HG03039 (cell line): ENCODE results near the gene TNS3.

Source experiments
- ATAC-seq: cut with Tn5 transposase; IDR thresholded peaks from one replicate; pipeline ENCODE4 v1.9.1; 2021; ENCODE audit warnings: mild to moderate bottlenecking, moderate library complexity; ENCODE audit not compliant: unreplicated experiment

The TNS3 gene

DNA sequence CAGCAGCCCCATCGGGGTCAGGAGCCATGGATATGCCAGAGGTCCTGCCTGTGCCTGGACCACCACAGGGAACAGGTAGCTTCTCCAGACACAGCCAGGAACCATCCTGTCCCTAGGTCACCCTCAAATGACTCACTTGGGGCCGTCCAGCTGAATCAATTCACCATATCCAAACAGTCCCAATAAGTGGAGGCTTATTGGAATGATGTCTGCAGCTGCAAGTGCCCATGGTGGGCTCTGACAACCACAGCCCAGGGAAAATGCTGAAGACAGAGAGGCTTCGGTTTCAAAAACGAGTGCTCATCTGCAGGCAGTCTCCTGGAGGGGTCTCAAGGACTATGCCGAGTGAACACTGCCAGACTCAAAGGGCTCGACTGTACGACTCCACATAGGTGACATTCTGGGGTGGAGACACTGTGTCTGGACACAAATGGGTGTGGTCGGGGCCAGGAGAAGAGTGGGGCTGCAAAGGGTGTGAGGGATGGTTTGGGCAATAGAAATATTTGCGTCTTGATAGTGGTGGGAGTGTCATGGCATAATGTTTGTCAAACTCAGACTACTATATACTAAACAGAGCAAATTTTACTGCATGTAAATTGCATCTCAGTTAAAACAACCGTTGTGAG, 204.8 kb downstream of the TNS3 start:
- ATAC-seq = no peak

DNA sequence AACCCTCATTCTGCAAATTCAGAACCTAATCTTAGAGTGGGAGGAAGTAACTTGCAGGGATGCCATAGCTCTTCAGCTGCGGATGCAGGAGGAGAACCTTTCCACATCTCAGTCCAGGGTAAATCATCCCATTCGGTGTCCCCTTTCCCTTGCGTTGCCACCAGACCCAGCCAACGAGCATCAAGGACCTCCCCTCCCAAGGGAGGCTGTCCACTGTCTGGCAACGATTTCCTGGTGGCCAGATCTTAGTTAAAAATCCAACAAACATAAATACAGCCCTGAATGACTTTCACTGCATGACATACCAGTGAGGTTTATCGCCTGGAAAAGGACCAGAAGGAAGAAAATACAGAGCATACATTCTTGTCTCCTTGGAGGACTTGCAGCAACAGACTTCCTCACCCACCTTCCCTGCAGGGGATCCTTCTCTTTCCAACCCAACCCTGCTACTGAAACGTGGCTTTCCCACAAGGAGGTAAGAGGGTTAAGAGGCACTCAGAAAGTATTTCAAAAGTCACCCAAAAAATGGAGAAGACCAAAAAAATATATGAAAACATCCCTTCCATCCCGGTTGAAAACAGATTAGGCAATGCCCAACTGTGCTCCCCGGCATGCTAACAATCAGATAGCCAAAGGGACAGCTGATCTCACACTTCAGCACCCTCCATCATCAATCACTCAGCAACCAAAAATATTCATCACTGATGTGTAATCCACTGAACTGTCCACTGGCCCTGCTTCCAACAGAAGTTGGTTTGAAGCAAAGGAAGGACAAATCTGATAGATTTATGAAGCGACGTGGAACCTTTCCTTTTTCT, 206.6 kb downstream of the TNS3 start:
- ATAC-seq = no peak

DNA sequence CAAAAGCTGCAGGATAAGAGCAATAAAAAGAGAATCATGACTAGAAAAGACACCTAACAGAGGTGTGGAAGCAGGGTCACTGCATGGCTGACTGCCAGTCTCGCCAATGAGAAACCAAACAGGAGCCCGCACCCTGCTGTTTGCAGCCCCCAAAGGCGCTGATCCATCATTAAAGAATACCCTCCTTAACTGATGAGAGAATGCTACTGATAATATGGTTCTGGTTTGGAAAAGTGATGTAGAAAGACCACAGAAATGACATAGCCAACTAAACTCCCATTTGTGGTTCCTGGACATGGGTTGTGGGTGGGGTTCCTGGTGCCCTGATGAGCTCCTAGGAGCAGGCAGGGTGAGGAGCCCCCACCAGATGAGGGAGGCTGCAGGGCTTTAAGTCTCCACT, 207.4 kb downstream of the TNS3 start:
- no peak for ATAC-seq

- ATAC-seq = no peak
Measured at GRCh38 chr7:47373871-47374451, 207.9 kb downstream of the TNS3 start.

DNA sequence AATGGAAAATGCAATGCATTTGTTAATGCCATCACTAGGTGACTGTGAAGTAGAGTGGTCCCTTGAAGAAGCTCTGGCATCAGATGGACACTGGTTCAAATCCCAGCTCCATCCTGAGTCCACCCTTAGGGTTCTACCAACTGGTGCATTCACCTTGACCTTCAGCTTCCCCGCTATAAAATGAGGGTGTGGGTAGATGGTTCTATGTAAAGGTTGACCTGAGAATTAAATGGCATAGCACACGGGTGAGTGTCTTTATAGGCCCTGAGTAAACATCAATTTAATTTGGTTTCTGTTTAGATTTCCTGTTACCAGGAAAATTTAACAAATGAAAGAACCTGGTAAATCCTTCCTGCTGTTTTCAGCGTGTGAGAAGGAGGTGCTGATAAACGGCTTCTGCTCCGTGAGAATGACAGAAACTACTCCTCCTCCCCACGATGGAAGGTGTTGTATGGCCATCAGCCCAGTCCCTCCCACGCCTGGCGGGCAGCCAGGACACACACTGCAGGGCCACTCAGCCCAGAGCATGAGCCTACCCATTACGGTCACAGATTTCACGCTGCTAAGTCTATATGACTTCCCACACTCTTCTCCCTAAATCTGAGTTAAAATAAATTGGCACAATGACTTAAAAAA, 210.1 kb downstream of the TNS3 start:
- no peak for ATAC-seq

- no peak for ATAC-seq
Measured at GRCh38 chr7:47371317-47371716, 210.6 kb downstream of the TNS3 start.

GRCh38 chr7:47370461-47371042, 211.4 kb downstream of the TNS3 start:
- no peak for ATAC-seq

- no peak for ATAC-seq
Measured at GRCh38 chr7:47369736-47370135, 212.2 kb downstream of the TNS3 start.

DNA sequence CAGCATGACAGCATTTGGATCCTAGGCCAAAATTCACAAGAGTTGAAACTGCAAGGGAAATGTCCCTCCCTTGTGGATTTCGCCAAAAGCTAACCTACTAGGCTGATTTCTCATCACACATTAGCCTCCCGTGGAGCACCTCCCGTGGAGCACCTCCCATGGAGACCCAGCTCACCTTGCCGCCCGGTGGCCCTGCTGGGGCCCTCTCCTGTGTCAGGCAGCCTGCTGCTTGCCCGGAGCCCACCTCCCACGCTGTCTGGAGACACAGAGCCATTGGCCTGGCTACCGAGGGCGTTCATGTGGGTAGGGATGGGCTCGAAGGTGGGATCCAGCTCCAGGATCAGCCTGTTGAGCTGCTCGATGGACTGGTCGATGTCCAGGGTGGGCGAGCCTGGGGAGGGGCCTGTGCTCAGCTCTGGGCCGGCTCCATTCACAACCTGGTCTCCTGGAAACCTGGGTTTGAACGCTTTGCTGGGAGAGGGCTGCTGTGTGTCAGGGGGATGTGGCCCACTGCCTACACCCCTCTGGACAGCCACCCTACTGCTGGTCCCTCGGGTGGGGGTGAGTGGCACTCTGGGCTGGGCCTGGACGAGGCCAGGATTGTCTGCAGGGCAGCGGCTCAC, 213.6 kb downstream of the TNS3 start:
- no peak for ATAC-seq

DNA sequence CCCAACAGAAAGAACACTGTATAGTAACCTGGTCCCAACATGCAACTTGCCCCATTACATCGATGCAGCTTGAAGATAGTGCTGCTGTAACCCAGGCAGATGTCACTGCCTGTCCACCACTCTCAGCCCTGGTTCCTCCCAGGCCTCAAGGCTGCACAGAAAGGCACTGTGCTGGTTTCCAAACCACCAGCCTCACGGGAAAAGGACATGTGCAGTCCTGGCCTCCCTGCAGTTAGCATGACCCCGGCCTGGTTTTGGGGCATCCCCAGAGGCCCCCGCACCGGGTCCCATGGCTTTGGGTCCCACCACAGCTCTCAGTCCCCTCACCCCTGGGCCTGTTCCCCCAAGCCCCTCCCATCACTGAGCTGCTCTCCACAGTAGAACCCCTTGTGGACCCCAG, 214.5 kb downstream of the TNS3 start:
- ATAC-seq = no peak

- no peak for ATAC-seq
Measured at GRCh38 chr7:47366960-47367359, 215.0 kb downstream of the TNS3 start.

DNA sequence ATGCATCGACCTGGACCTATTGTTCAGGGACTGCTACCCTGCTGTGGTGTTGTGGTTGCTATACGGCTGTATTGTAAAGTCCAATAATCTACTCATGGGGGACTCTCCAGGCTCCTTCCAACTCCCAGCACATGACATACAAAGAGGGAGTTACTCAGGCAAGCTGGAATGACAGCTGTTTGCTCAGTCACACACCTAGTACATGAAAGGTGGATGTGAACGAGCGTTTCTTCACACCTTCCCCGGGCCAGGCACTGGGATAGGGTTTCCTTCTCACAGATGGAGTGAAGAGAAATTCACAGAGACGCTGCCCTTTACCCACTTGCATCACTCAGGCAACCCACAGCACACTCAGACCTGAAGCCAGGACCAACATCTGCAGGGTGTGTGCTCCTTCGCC, 215.7 kb downstream of the TNS3 start:
- ATAC-seq = no peak

GRCh38 chr7:47362984-47363383, 218.9 kb downstream of the TNS3 start:
- no peak for ATAC-seq

- ATAC-seq = no peak
Measured at GRCh38 chr7:47361746-47362215, 220.1 kb downstream of the TNS3 start.

- no peak for ATAC-seq
Measured at GRCh38 chr7:47361236-47361635, 220.7 kb downstream of the TNS3 start.

GRCh38 chr7:47360301-47360900, 221.5 kb downstream of the TNS3 start:
- ATAC-seq = no peak

GRCh38 chr7:47358944-47359588, 222.8 kb downstream of the TNS3 start:
- ATAC-seq = no peak

- no peak for ATAC-seq
Measured at GRCh38 chr7:47358357-47358756, 223.6 kb downstream of the TNS3 start.

DNA sequence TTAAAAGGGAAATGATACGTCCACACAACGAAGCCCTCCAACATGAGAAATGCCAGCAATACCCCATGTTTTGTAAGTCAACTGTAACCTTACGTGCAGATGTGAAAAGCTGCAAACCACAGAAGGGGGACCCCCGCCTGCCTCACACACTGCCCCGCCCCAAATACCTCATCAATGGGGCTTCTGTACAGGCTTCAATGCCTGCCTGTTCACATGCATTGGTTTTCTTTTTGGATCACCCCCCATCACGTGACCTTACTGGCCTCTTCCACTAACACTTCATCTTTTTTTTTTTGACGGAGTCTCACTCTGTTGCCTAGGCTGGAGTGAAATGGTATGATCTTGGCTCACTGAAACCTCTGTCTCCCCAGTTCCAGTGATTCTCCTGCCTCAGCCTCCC, 224.0 kb downstream of the TNS3 start:
- ATAC-seq = no peak

- ATAC-seq = no peak
Measured at GRCh38 chr7:47357361-47357760, 224.6 kb downstream of the TNS3 start.
